GM19035 (cell line): Measurements from ENCODE around the gene MYBPC3.
A peak's percentile ranks its signal among the peaks of the same experiment; 100 is the strongest.

Source experiments
- ATAC-seq: cut with Tn5 transposase; IDR thresholded peaks from one replicate; pipeline ENCODE4 v1.9.1; 2021; ENCODE audit not compliant: unreplicated experiment

The MYBPC3 gene

GRCh38 chr11:47387944-47388696 is 35.6 kb upstream of the MYBPC3 start:
- no peak for ATAC-seq

GRCh38 chr11:47384498-47384897 is 32.0 kb upstream of the MYBPC3 start:
- no peak for ATAC-seq

- ATAC-seq: no peak
Measured at GRCh38 chr11:47383071-47383470, 30.6 kb upstream of the MYBPC3 start.

- no peak for ATAC-seq
Measured at GRCh38 chr11:47380078-47380477, 27.6 kb upstream of the MYBPC3 start.

- no peak for ATAC-seq
Measured at GRCh38 chr11:47379317-47379716, 26.8 kb upstream of the MYBPC3 start.

GRCh38 chr11:47378836-47379170 is 26.3 kb upstream of the MYBPC3 start:
- no peak for ATAC-seq

GRCh38 chr11:47378010-47378835 is 25.7 kb upstream of the MYBPC3 start, which contains the start of gene SPI1:
Gene SPI1, minus strand, starts transcription at chr11:47378547. Its CDS starts 194 bp downstream, at chr11:47378353.
- peak; percentile 76 for ATAC-seq

- peak; percentile 15 for ATAC-seq
Measured at GRCh38 chr11:47377571-47378009, 25.1 kb upstream of the MYBPC3 start.

GRCh38 chr11:47376525-47377371 is 24.2 kb upstream of the MYBPC3 start:
- ATAC-seq: peak; percentile 42

- ATAC-seq: no peak
Measured at GRCh38 chr11:47376107-47376524, 23.6 kb upstream of the MYBPC3 start.

GRCh38 chr11:47375546-47376085 is 23.1 kb upstream of the MYBPC3 start:
- ATAC-seq: no peak

GRCh38 chr11:47375020-47375419 is 22.5 kb upstream of the MYBPC3 start:
- no peak for ATAC-seq

- ATAC-seq: no peak
Measured at GRCh38 chr11:47374720-47375019, 22.2 kb upstream of the MYBPC3 start.

GRCh38 chr11:47373876-47374719 is 21.6 kb upstream of the MYBPC3 start:
- no peak for ATAC-seq

- ATAC-seq: no peak
Measured at GRCh38 chr11:47372422-47372821, 19.9 kb upstream of the MYBPC3 start.

GRCh38 chr11:47369676-47370075 is 17.2 kb upstream of the MYBPC3 start:
- ATAC-seq: no peak

- no peak for ATAC-seq
Measured at GRCh38 chr11:47366020-47366490, 13.6 kb upstream of the MYBPC3 start.

- ATAC-seq: no peak
Measured at GRCh38 chr11:47361419-47361818, 8.9 kb upstream of the MYBPC3 start.

GRCh38 chr11:47360341-47360740 is 7.8 kb upstream of the MYBPC3 start:
- ATAC-seq: no peak

GRCh38 chr11:47359586-47359985 is 7.1 kb upstream of the MYBPC3 start:
- no peak for ATAC-seq
